ENCODE data around the gene HMCN2. TPM values are rescaled to one million over a fixed set of nuclear protein-coding genes. Genes with fewer than 3 reads are reported as not detected.

Gene HMCN2
- total and polyA plus RNA-seq, 2 of the 4 experiments (the other 2 are of a cell fraction), result 0.02 TPM; not detected in 1

DNA sequence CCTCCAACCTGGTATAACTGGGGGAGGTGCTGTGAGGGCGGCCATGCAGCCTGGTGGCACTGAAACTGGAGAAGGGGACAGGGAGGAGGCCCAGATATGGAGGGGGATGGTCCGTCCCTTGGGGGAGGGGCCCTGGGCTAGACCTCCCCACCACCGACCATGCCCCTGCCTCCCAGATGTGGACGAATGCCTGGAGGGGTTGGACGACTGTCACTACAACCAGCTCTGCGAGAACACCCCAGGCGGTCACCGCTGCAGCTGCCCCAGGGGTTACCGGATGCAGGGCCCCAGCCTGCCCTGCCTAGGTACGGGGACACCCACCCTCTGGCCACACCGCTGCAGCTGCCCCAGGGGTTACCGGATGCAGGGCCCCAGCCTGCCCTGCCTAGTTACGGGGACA is 163.8 kb downstream of the HMCN2 start:
- no peak overlapping the region for H3K23ac ChIP-seq (ENCODE audit: low read depth, low read length)
- BruUV-seq (replicated peaks), result no TSS peak
- no peak overlapping the region for H3K27ac ChIP-seq (ENCODE audit: insufficient read depth, low read length)
- no peak for ATAC-seq (ENCODE audit: low read depth)
- H4K8ac ChIP-seq (ENCODE audit: low read depth in 2 of 2, low read length in 2 of 2), result no peak overlapping the region
- H2BK15ac ChIP-seq (ENCODE audit: low read depth, low read length), result no peak overlapping the region
- CTCF ChIA-PET, result no interaction called here
- H3K4me1 ChIP-seq (ENCODE audit: control insufficient read depth, insufficient read depth, low read length), result peaks cover 2% of the 10 kb centered on the region
- no peak overlapping the region for H3K4ac ChIP-seq (ENCODE audit: low read depth, low read length)
- H4K5ac ChIP-seq (ENCODE audit: low read depth, low read length), result no peak overlapping the region
- in situ Hi-C loops (cut with MboI; ENCODE audit: low sequenced_read_pairs) (no loop called here), dilution Hi-C loops (cut with HindIII; ENCODE audit: low sequenced_read_pairs, unreplicated experiment) (no loop called here), intact Hi-C loops (cut with micrococcal nuclease) (no loop called here)
- no peaks in the 10 kb centered on the region for H3K9me1 ChIP-seq (ENCODE audit: insufficient read depth, low read length)
- H3K79me1 ChIP-seq (ENCODE audit: low read depth in 1 of 2, low read length in 2 of 2), result no peaks in the 10 kb centered on the region
- no peak overlapping the region for H3K4me3 ChIP-seq (ENCODE audit: insufficient read depth, low read depth, low read length)
- H3K14ac ChIP-seq (replicated peaks; ENCODE audit: low read depth, low read length), result no peak overlapping the region
- H2BK120ac ChIP-seq (ENCODE audit: low read depth, low read length), result no peak overlapping the region
- no peak for DNase-seq
- H3K4me2 ChIP-seq (ENCODE audit: low read depth, low read length), result no peak overlapping the region
- WGBS, 2 experiments (ENCODE audit: extremely low coverage in 2 of 2, insufficient read length in 1 of 2), result 57% methylated on average over 2 of the region's 13 CpGs; no CpG with 5 or more reads in 1 of the 2 experiments
- H3K36me3 ChIP-seq (ENCODE audit: control insufficient read depth, insufficient read depth, low read length), result no peaks in the 10 kb centered on the region
- H3K9ac ChIP-seq (ENCODE audit: low read depth, low read length), result no peak overlapping the region
- H3K18ac ChIP-seq (ENCODE audit: low read depth, low read length), result no peak overlapping the region
- H3K56ac ChIP-seq (ENCODE audit: extremely low read depth, insufficient read depth, low read length), result no peak overlapping the region
- H3K27me3 ChIP-seq (ENCODE audit: control insufficient read depth, insufficient read depth, low read length), result peaks cover 13% of the 10 kb centered on the region
- H2BK5ac ChIP-seq (ENCODE audit: low read depth, low read length, poor library complexity, severe bottlenecking), result no peak overlapping the region
- no peak overlapping the region for H4K91ac ChIP-seq (ENCODE audit: insufficient read depth, low read depth, low read length)
- H2AK9ac ChIP-seq (replicated peaks; ENCODE audit: low read depth, low read length, poor library complexity), result no peak overlapping the region
- no peaks in the 10 kb centered on the region for H3K9me3 ChIP-seq (ENCODE audit: control insufficient read depth, insufficient read depth, low read length)
- H4K20me1 ChIP-seq (ENCODE audit: insufficient read depth, low read length), result no peaks in the 10 kb centered on the region
- no peak overlapping the region for H2AK5ac ChIP-seq (ENCODE audit: low read depth, low read length)
- TF ChIP-seq, protein P1, sequence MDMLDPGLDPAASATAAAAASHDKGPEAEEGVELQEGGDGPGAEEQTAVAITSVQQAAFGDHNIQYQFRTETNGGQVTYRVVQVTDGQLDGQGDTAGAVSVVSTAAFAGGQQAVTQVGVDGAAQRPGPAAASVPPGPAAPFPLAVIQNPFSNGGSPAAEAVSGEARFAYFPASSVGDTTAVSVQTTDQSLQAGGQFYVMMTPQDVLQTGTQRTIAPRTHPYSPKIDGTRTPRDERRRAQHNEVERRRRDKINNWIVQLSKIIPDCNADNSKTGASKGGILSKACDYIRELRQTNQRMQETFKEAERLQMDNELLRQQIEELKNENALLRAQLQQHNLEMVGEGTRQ (IDR thresholded peaks at IDR 0.05; ENCODE audit: low read depth, low read length), result no peak
- no peak for TF ChIP-seq BHLHE40 (IDR thresholded peaks at IDR 0.05; ENCODE audit: low read depth, low read length)
- H2AFZ ChIP-seq (replicated peaks; ENCODE audit: low read length, poor library complexity), result no peak overlapping the region
- POLR2A ChIA-PET (ENCODE audit: unreplicated experiment), result no interaction called here
- H2BK20ac ChIP-seq (ENCODE audit: low read depth, low read length), result no peak overlapping the region
